ENCODE results near the gene RBM17.
"Not testable (repeated sequence)": the region's sequence is repeated elsewhere in the genome, so short reads cannot be mapped to it uniquely, and the experiment has no call there.

RBM17 gene

DNA sequence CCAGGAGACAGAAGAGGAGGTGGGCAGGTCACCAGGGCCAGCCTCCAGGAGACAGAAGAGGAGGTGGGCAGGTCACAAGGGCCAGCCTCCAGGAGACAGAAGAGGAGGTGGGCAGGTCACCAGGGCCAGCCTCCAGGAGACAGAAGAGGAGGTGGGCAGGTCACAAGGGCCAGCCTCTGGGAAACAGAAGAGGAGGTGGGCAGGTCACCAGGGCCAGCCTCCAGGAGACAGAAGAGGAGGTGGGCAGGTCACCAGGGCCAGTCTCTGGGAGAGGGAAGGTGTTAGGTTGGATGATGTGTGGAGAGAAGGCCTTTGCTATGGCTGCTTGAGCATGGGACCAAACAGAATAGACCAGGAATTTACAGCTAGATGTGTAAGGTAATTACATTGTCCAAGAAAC is 38.6 kb downstream of the RBM17 start:
- not testable (repeated sequence) for H3K36me3 ChIP-seq (ENCODE audit: control insufficient read depth, insufficient read depth, low read length); H3K27me3 ChIP-seq (ENCODE audit: control insufficient read depth, insufficient read depth, low read length); H3K9ac ChIP-seq (ENCODE audit: low read length); H3K4me3 ChIP-seq (ENCODE audit: low read length); H3K27ac ChIP-seq (ENCODE audit: low read depth, low read length); H3K4me1 ChIP-seq (ENCODE audit: control insufficient read depth, insufficient read depth, low read length)

DNA sequence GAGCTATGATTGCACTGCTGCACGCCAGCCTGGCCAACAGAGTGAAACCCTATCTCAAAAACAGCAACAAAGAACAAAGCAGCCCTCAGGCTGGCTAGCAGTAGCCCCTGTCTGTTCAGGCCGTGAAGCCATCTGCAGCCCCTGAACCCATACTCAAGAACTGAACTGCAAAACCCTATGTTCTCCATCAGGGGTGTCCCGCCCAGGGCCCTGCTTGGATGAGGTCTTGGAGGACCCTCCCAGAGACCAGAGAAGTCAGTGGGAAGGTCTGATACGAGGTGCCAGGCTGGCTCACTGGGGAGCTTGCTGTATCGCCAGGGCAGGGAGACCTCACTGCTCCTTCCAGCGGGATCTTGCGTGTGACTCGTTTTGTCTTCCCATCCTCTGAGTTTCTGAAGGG is 39.3 kb downstream of the RBM17 start:
- Histone ChIP-seq H3K36me3 (ENCODE audit: control insufficient read depth, insufficient read depth, low read length) (no peaks in the 10 kb centered on the region), H3K9ac (ENCODE audit: low read length) (no peak overlapping the region), H3K4me3 (ENCODE audit: low read length) (no peak overlapping the region), H3K27me3 (ENCODE audit: control insufficient read depth, insufficient read depth, low read length) (no peaks in the 10 kb centered on the region), H3K27ac (ENCODE audit: low read depth, low read length) (no peak overlapping the region), H3K4me1 (ENCODE audit: control insufficient read depth, insufficient read depth, low read length) (peaks cover 4% of the 10 kb centered on the region)

DNA sequence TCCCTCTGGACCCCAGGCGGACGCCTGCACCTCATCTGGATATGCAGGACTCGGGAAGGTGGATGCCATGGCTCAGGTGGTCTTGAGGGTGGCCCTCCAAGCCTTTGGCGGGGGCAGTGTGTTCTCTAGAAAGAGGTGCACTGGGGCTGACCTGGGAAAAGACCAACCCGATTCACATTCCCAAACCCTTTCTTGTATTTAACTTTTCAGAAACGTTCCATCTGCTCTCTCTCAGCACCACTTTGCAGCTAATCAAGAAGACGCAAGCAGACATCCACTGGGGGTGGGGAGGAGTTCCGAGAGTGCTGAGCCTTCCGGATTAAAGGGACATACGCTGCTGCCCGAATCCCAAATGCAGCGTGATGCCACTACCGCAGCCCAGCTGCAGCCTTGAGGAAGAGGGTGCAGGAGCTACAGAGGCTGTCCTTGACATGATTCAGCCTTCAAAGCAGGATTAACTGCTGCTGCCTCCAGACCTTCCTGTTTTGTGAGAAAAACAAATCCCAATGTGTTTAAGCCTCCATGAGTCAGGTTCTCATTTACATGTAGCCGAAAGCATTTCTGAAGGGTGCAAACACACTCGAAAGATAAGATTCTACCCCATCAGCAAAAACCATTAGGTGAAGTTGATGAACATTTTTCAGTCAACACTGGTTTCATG is 39.9 kb downstream of the RBM17 start:
- Histone ChIP-seq H3K4me1 (ENCODE audit: control insufficient read depth, insufficient read depth, low read length) (peaks cover 4% of the 10 kb centered on the region), H3K36me3 (ENCODE audit: control insufficient read depth, insufficient read depth, low read length) (no peaks in the 10 kb centered on the region), H3K4me3 (ENCODE audit: low read length) (no peak overlapping the region), H3K27ac (ENCODE audit: low read depth, low read length) (no peak overlapping the region), H3K9ac (ENCODE audit: low read length) (no peak overlapping the region), H3K27me3 (ENCODE audit: control insufficient read depth, insufficient read depth, low read length) (no peaks in the 10 kb centered on the region)

DNA sequence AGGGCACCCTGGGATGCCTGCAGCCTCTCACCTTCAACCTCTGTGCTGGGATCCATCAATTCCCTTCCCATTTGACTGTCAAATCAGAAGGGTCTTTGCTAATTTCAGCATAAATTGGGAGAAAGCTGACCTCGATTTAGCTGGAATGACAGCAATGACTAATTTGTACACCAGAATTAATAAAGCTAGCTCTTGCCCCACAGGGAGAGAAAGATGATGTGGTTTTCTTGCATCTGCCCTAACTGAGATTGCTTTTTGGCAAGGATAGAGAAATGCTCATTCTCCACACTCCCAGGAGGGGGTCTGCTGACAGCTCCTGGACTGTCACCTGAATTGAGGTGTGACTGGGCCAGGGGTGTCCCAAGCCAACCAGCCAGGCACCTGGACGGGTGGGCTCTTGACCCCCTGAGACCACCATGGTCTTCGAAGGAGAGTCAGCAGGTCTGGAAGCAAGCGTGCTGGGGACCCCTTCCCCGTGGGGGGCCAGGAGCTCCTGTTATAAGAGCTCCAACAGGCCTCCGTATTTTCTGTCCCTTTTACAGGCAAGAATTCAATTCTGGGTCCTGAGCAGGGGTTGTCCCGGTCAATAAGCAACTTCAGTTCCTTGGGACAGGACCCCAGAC is 42.1 kb downstream of the RBM17 start:
- Histone ChIP-seq H3K36me3 (ENCODE audit: control insufficient read depth, insufficient read depth, low read length) (no peaks in the 10 kb centered on the region), H3K9ac (ENCODE audit: low read length) (no peak overlapping the region), H3K27ac (ENCODE audit: low read depth, low read length) (no peak overlapping the region), H3K27me3 (ENCODE audit: control insufficient read depth, insufficient read depth, low read length) (no peaks in the 10 kb centered on the region), H3K4me1 (ENCODE audit: control insufficient read depth, insufficient read depth, low read length) (peaks cover 4% of the 10 kb centered on the region), H3K4me3 (ENCODE audit: low read length) (no peak overlapping the region)

DNA sequence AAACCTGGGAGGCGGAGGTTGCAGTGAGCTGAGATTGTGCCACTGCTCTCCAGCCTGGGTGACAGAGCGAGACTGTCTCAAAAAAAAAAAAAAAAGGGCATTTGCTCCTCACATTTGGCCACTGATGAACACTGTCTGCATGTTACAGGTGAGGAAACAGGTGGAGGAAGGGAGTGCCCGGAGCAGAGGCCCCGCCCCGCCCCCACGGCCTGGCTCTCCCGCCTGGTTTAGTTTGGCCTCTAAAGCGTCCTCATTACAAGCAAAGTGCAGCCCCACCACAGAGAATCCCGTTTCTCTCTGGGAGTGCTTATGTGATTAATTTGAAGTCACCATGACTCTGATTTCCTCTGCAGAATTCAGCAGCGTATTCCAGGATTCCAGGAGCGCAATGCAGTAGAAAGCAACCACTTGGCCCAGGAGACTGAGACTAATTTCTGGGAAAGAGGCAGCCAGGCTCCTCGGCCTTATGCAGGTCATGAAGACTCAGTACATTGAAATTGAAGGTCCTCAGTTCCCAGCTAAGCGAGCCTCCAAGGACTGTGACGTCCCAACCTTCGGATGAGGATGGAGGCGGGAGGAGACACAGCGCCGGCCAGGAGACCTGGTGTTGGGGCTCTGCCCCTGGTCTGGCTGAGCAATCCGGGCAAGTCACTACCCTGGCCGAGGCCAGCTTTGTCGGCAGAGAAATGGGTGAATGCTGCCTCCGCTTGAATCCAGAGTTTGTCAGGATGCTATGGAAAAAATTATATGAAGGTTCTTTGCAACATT is 44.7 kb downstream of the RBM17 start:
- Histone ChIP-seq H3K4me3 (ENCODE audit: low read length) (no peak overlapping the region), H3K4me1 (ENCODE audit: control insufficient read depth, insufficient read depth, low read length) (peaks cover 2% of the 10 kb centered on the region)

DNA sequence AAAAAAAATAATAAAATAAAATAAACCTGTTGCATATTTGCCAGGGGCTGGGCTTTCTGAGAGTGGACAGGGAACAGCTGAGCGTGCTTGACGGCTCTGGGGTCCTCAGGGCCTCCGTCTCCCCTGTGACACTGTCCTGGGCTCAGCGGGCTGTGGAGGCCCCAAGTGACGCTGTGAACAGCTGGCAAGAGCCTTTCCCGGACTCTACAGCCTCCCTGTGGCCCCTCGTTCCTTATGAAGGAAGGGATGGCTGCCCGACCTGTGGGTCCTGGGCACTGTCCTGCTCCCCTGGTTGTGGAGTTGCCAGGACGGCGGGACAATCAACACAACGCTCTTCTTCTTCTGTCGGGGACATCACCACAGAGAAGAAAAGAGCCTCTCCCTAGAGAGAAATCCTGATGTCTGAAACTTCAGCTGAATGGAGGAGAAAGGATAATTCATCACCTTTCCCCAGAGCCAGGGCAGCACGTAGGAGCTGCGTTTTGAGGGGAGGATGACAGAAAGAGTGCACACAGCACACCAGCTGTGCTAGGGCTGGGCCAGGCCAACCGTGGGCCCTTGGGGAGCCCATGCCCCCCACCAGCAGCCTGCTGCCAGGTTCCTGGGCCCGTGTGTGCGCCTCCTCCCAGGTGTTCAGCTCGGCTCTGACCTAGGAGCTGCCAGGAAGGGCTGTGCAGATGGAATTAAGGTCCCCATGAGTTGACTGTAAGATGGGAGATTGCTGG is 45.4 kb downstream of the RBM17 start:
- H3K27me3 ChIP-seq (ENCODE audit: control insufficient read depth, insufficient read depth, low read length), result no peaks in the 10 kb centered on the region
- H3K27ac ChIP-seq (ENCODE audit: low read depth, low read length), result no peak overlapping the region
- no peak overlapping the region for H3K9ac ChIP-seq (ENCODE audit: low read length)
- no peak overlapping the region for H3K4me3 ChIP-seq (ENCODE audit: low read length)
- H3K36me3 ChIP-seq (ENCODE audit: control insufficient read depth, insufficient read depth, low read length), result no peaks in the 10 kb centered on the region
- no peaks in the 10 kb centered on the region for H3K4me1 ChIP-seq (ENCODE audit: control insufficient read depth, insufficient read depth, low read length)

More for the DNA sequence above, 44.7 kb downstream of the RBM17 start:
- Histone ChIP-seq H3K27ac (ENCODE audit: low read depth, low read length) (no peak overlapping the region), H3K9ac (ENCODE audit: low read length) (no peak overlapping the region), H3K27me3 (ENCODE audit: control insufficient read depth, insufficient read depth, low read length) (no peaks in the 10 kb centered on the region), H3K36me3 (ENCODE audit: control insufficient read depth, insufficient read depth, low read length) (no peaks in the 10 kb centered on the region)

DNA sequence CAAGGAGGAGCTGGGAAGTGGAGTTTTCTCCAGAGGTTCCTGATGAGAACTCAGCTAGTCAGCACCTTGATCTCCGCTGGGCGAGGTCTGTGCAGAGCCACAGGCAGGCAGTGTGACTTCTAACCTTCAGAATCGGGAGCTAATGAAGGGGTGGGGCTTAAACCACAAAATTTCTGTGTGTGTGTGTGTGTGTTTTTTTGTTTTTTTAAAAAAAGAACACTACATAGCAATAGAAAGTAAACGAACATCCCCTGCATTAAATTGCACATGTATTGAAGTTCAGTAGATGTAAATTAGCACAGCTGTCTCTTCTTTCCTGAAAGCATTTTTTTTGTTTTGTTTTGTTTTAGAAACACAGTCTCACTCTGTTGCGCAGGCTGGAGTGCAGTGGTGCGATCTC is 46.2 kb downstream of the RBM17 start:
- H3K4me1 ChIP-seq (ENCODE audit: control insufficient read depth, insufficient read depth, low read length), result no peaks in the 10 kb centered on the region
- no peak overlapping the region for H3K9ac ChIP-seq (ENCODE audit: low read length)
- H3K27me3 ChIP-seq (ENCODE audit: control insufficient read depth, insufficient read depth, low read length), result no peaks in the 10 kb centered on the region
- H3K27ac ChIP-seq (ENCODE audit: low read depth, low read length), result no peak overlapping the region
- no peak overlapping the region for H3K4me3 ChIP-seq (ENCODE audit: low read length)
- no peaks in the 10 kb centered on the region for H3K36me3 ChIP-seq (ENCODE audit: control insufficient read depth, insufficient read depth, low read length)

DNA sequence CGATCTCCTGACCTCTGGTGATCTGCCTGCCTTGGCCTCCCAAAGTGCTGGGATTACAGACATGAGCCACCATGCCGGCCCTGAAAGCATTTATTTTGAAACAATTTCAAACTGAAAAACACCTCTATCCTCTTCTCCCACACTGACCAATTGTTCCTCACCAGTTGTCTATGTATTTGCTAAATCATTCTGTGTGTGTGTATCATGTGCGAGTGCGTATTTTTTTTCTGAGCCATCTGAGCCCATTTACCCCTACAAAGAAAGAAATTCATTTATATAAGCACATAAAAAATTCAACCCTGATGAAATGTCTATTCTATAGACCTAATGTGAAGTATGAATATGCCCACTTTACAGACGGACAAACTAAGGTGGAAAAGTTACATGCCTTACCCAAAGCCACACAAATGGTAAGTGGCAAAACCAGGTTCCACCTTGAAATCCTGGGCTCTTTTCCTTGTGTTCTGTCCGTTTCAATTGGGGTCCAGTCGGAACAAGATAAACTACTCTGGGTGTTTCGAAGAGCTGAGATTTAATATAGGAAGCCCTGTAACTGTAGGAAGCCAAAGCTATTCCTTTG is 46.8 kb downstream of the RBM17 start:
- Histone ChIP-seq H3K4me1 (ENCODE audit: control insufficient read depth, insufficient read depth, low read length) (no peaks in the 10 kb centered on the region), H3K27me3 (ENCODE audit: control insufficient read depth, insufficient read depth, low read length) (no peaks in the 10 kb centered on the region), H3K9ac (ENCODE audit: low read length) (no peak overlapping the region), H3K4me3 (ENCODE audit: low read length) (no peak overlapping the region), H3K36me3 (ENCODE audit: control insufficient read depth, insufficient read depth, low read length) (no peaks in the 10 kb centered on the region), H3K27ac (ENCODE audit: low read depth, low read length) (no peak overlapping the region)

DNA sequence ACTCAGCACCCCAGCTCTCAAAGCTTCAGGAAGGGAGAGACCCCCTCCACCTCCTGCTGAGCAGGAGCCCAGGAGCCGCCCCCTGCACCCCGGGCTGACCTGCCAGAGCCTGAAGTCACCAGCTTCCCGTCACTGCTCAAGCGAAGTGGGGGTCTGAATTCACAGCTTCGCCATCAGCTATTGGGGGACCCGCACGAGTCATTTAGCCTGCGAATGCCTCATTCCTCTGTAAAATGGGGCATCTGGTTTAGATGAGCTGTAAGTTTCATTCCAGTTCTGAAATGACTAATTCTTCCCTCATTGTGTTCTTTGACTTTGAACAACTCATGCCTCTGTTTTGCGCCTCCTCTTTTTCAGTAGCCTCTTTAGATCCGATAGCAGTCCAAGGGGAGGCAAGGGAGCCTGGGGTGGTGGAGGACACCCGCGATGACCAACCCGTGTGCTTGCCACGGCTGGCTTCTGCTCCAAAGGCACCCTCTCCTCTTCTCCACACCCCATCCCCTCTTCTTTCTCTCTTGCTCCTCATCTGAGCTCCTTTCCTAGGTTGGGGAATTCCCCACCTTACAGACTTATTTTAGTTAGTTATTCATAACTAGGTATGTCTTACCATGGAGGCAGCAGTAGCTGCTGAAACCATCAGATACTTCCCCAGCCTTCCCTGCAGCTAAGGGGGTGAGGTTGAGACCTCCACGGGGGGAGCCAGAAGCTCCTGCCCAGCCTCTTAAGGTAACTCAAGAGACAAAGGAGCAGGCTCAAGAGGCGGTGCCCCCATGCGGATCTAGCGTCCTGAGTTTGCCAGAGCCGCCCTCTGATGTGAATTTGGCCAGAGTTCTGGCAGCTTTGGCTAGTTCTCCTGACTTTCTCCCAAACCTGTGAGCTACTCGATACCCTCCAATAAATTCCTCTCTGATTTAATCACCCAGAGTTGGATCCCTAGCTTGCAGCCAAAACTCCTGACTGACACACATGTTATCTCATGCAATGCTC is 47.7 kb downstream of the RBM17 start:
- Histone ChIP-seq H3K27ac (ENCODE audit: low read depth, low read length) (no peak overlapping the region), H3K9ac (ENCODE audit: low read length) (no peak overlapping the region), H3K27me3 (ENCODE audit: control insufficient read depth, insufficient read depth, low read length) (no peaks in the 10 kb centered on the region), H3K4me3 (ENCODE audit: low read length) (no peak overlapping the region), H3K4me1 (ENCODE audit: control insufficient read depth, insufficient read depth, low read length) (no peaks in the 10 kb centered on the region), H3K36me3 (ENCODE audit: control insufficient read depth, insufficient read depth, low read length) (no peaks in the 10 kb centered on the region)

DNA sequence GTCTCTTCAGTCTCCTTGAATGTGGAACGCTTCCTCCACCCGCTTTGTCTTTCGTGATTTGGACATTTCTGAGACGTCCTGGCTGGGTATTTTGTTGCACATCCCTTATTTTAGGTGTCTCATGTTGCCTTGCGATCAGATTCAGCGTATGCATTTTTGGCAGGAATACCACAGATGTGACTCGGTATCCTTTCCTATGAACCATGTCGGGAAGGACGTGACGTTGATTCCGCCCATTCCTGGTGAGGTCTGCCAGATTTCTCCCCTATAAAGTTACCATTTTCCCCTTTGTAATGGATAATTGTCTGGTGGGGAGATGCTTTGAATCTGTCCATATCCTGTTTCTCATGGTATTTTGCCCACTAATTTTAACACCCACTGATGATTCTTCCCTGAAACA is 49.6 kb downstream of the RBM17 start:
- Histone ChIP-seq H3K36me3 (ENCODE audit: control insufficient read depth, insufficient read depth, low read length) (no peaks in the 10 kb centered on the region), H3K27me3 (ENCODE audit: control insufficient read depth, insufficient read depth, low read length) (no peaks in the 10 kb centered on the region), H3K27ac (ENCODE audit: low read depth, low read length) (no peak overlapping the region), H3K4me3 (ENCODE audit: low read length) (no peak overlapping the region), H3K4me1 (ENCODE audit: control insufficient read depth, insufficient read depth, low read length) (no peaks in the 10 kb centered on the region), H3K9ac (ENCODE audit: low read length) (no peak overlapping the region)

DNA sequence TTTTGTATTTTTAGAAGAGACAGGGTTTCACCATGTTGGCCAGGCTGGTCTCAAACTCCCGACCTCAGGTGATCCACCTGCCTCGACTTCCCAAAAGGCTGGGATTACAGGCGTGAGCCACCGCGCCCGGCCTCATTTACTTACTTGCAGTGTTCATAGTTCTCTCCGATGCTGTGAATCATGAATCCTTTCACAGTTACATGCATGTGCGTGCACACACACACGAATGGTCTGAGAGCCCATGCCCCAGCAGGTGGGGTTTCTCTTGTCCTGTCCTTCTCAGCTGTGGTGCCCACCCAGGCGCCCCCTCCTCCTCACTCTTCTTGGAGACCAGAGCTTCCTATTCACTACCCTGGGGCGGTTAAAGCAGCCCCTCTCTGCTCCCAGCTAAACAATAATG is 50.6 kb downstream of the RBM17 start:
- H3K36me3 ChIP-seq (ENCODE audit: control insufficient read depth, insufficient read depth, low read length), result no peaks in the 10 kb centered on the region
- H3K27ac ChIP-seq (ENCODE audit: low read depth, low read length), result no peak overlapping the region
- no peaks in the 10 kb centered on the region for H3K4me1 ChIP-seq (ENCODE audit: control insufficient read depth, insufficient read depth, low read length)
- no peak overlapping the region for H3K9ac ChIP-seq (ENCODE audit: low read length)
- no peak overlapping the region for H3K4me3 ChIP-seq (ENCODE audit: low read length)
- H3K27me3 ChIP-seq (ENCODE audit: control insufficient read depth, insufficient read depth, low read length), result no peaks in the 10 kb centered on the region

All from rectal smooth muscle tissue (tissue), 1 donor.